GM19463 (cell line): ENCODE results near the gene NANS.
"Not testable (repeated sequence)": the region's sequence is repeated elsewhere in the genome, so short reads cannot be mapped to it uniquely, and the experiment has no call there.

Experiments used
- ATAC-seq: cut with Tn5 transposase; IDR thresholded peaks from one replicate; pipeline ENCODE4 v1.9.1; 2021; ENCODE audit warnings: mild to moderate bottlenecking, moderate library complexity; ENCODE audit not compliant: unreplicated experiment

Gene NANS

GRCh38 chr9:98074115-98074990 lies 17.8 kb downstream of the NANS start:
- ATAC-seq = no peak

- no peak for ATAC-seq
Observed at GRCh38 chr9:98075332-98075805, 18.8 kb downstream of the NANS start.

- ATAC-seq = not testable (repeated sequence)
Observed at GRCh38 chr9:98076514-98076890, 20.0 kb downstream of the NANS start.

GRCh38 chr9:98078895-98079294 lies 22.4 kb downstream of the NANS start:
- ATAC-seq = no peak

GRCh38 chr9:98080326-98080725 lies 23.8 kb downstream of the NANS start:
- no peak for ATAC-seq

GRCh38 chr9:98080780-98081179 lies 24.2 kb downstream of the NANS start:
- no peak for ATAC-seq

GRCh38 chr9:98081477-98082219 lies 25.1 kb downstream of the NANS start:
- no peak for ATAC-seq

GRCh38 chr9:98083061-98083501 lies 26.5 kb downstream of the NANS start:
- ATAC-seq = no peak

GRCh38 chr9:98083566-98084183 lies 27.1 kb downstream of the NANS start:
- ATAC-seq = no peak

GRCh38 chr9:98084396-98084795 lies 27.9 kb downstream of the NANS start:
- no peak for ATAC-seq

- no peak for ATAC-seq
Observed at GRCh38 chr9:98085058-98085457, 28.5 kb downstream of the NANS start.

- ATAC-seq = no peak
Observed at GRCh38 chr9:98085944-98086343, 29.4 kb downstream of the NANS start.

- no peak for ATAC-seq
Observed at GRCh38 chr9:98086461-98086860, 29.9 kb downstream of the NANS start.

GRCh38 chr9:98087420-98088354 lies 31.2 kb downstream of the NANS start:
- no peak for ATAC-seq

GRCh38 chr9:98090674-98091073 lies 34.1 kb downstream of the NANS start:
- not testable (repeated sequence) for ATAC-seq

- no peak for ATAC-seq
Observed at GRCh38 chr9:98091735-98092612, 35.4 kb downstream of the NANS start.

GRCh38 chr9:98092613-98092931 lies 36.0 kb downstream of the NANS start:
- ATAC-seq = no peak

GRCh38 chr9:98094316-98094715 lies 37.8 kb downstream of the NANS start:
- ATAC-seq = no peak

GRCh38 chr9:98094851-98095250 lies 38.3 kb downstream of the NANS start:
- no peak for ATAC-seq

GRCh38 chr9:98095401-98095800 lies 38.9 kb downstream of the NANS start:
- ATAC-seq = no peak
